WI38 (cell line): Measurements from ENCODE around the gene SPDYE4.

Experiments used
- H3K4me3 ChIP-seq: 2 replicates; pipeline ENCODE4 v1.5.1; 2011; ENCODE audit warnings: low read depth, mild to moderate bottlenecking, control low read depth, low read length
- CTCF ChIP-seq: IDR thresholded peaks from 2 replicates; pipeline ENCODE4 v1.5.1; 2012; ENCODE audit warnings: low read depth, mild to moderate bottlenecking, control low read depth, low read length

SPDYE4 gene

GRCh38 chr17:8781776-8782175, 23.4 kb upstream of the SPDYE4 start:
- no peak for TF ChIP-seq CTCF

GRCh38 chr17:8776881-8777280, 18.5 kb upstream of the SPDYE4 start:
- no peak for TF ChIP-seq CTCF
- no peak overlapping the region for H3K4me3 ChIP-seq

More at GRCh38 chr17:8781776-8782175, 23.4 kb upstream of the SPDYE4 start:
- H3K4me3 ChIP-seq = no peak overlapping the region

- TF ChIP-seq CTCF = no peak
- no peak overlapping the region for H3K4me3 ChIP-seq
Observed at GRCh38 chr17:8776248-8776647, 17.9 kb upstream of the SPDYE4 start.

- H3K4me3 ChIP-seq = no peak overlapping the region
- no peak for TF ChIP-seq CTCF
Observed at GRCh38 chr17:8766731-8767130, 8.4 kb upstream of the SPDYE4 start.

- TF ChIP-seq CTCF = no peak
- H3K4me3 ChIP-seq = no peak overlapping the region
Observed at GRCh38 chr17:8762012-8762411, 3.7 kb upstream of the SPDYE4 start.

- no peak for TF ChIP-seq CTCF
- H3K4me3 ChIP-seq = no peak overlapping the region
Observed at GRCh38 chr17:8757189-8757588, 1.2 kb downstream of the SPDYE4 start.

- no peak overlapping the region for H3K4me3 ChIP-seq
- TF ChIP-seq CTCF = no peak
Observed at GRCh38 chr17:8755590-8756255, 2.6 kb downstream of the SPDYE4 start.
